Stimulated activated CD4-positive, alpha-beta T cell treated with anti-CD3 and anti-CD28 coated beads, Interleukin-2, amount 100 ng/mL, for 24 hours (primary cell): Measurements from ENCODE around the gene USF2.
"Not testable (repeated sequence)": the region's sequence is repeated elsewhere in the genome, so short reads cannot be mapped to it uniquely, and the experiment has no call there.

Source experiments
- DNase-seq, 2 donors: peaks; one replicate each; pipeline ENCODE4 v3.0.0-alpha.2; 2020

The USF2 gene

DNA sequence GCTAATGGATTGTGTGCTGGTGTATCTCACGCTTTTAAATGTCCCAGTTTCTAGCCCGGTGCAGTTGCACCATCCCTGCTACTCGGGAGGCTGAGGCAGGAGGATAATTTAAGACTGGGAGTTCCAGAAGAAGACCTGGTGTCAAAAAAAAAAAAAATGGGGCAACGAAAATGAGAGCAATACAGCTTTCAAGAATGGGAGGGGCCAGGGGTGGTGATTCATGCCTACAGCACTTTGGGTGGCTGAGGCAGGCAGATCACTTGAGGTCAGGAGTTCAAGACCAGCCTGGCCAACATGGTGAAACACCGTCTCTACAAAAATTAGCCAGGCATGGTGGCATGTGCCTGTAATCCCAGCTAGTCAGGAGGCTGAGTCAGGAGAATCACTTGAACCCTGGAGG is 17.3 kb downstream of the USF2 start:
- not testable (repeated sequence) for DNase-seq

- DNase-seq: no peak
These were observed 19.0 kb downstream of the USF2 start for GRCh38 chr19:35287713-35288112.

DNA sequence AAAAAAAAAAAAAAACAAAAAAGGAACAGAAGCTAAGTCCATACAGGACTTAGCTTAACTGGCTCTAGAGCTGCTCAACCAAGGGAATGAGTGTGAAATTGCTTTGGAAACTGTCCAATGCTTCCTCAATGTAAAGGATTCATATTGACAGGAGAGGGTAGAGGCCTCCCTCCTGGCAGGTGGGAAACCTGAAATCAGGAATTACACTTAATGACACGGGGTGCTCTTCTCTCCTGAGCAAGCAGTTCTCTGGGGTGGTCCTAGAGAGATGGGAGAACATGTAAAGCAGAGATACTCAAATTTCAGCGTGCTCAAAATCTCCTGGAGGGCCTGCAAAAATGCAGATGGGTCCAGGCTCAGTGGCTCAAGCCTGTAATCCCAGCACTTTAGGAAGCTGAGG is 19.6 kb downstream of the USF2 start:
- DNase-seq: no peak

DNA sequence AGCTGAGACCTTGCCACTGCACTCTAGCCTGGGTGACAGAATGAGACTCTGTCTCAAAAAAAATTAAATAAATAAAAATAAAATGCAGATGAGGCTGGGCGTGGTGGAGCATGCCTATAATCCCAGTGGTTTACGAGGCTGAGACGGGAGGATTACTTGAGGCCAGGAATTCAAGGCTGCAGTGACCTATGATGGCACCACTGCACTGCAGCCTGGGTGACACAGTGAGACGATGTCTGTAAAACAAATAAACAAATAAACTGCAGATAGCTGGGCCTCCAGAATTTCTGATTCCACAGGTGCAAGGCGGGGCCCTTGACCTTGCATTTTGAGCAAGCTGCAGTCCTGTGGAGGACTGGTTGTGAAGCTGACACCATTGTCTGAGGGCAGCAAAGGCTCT is 20.1 kb downstream of the USF2 start:
- no peak for DNase-seq

GRCh38 chr19:35290381-35291127 is 21.8 kb downstream of the USF2 start:
- DNase-seq: no peak

GRCh38 chr19:35291259-35291658 is 22.5 kb downstream of the USF2 start:
- DNase-seq: no peak

- no peak for DNase-seq
These were observed 23.2 kb downstream of the USF2 start, which contains the start of gene MAG for GRCh38 chr19:35291916-35292315. Gene MAG, plus strand, starts transcription at chr19:35292161. Its CDS starts 3,248 bp downstream, at chr19:35295409.

- no peak for DNase-seq
These were observed 23.9 kb downstream of the USF2 start for GRCh38 chr19:35292421-35293362.

DNA sequence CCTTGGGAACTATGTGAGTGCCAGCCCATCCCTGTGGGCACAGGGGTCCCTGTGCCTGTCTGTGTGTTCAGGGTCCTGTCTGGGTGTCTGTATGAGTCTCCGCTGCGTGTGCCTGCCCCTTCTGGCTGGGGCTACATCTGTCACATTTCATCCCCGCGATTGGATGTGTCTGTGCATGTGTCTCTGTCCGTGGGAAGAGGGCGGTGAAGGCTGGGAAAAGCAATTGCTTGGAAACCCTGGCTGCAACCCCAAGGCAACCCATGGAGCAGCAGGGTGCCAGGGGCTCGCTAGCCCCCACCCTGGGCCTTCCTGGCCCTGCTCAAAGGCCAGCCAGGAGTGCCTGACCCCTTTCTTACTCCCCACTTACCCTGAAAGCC is 24.6 kb downstream of the USF2 start:
- DNase-seq: no peak

GRCh38 chr19:35293808-35294207 is 25.0 kb downstream of the USF2 start:
- DNase-seq: no peak

DNA sequence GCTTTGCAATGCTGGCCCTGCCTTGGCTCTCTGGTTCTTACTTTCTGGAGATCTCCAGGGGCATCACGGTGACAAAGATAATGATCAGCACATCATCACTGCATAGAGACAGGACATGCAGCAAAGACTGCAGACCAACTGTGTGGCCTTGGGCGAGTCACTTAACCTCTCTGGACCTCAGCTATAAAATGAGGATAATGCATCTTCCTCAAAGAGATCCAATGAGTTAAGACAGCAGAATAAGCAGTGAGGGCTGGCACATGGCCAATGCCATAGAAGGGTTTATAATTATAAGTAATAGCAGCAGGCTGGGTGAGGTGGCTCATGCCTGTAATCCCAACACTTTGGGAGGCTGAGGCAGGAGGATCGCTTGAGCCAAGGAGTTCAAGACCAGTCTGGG is 25.6 kb downstream of the USF2 start:
- DNase-seq: no peak

- DNase-seq: no peak
These were observed 26.4 kb downstream of the USF2 start for GRCh38 chr19:35294859-35295791.

- DNase-seq: peak; percentile 30 to 39
These were observed 27.2 kb downstream of the USF2 start for GRCh38 chr19:35295792-35296462.

DNA sequence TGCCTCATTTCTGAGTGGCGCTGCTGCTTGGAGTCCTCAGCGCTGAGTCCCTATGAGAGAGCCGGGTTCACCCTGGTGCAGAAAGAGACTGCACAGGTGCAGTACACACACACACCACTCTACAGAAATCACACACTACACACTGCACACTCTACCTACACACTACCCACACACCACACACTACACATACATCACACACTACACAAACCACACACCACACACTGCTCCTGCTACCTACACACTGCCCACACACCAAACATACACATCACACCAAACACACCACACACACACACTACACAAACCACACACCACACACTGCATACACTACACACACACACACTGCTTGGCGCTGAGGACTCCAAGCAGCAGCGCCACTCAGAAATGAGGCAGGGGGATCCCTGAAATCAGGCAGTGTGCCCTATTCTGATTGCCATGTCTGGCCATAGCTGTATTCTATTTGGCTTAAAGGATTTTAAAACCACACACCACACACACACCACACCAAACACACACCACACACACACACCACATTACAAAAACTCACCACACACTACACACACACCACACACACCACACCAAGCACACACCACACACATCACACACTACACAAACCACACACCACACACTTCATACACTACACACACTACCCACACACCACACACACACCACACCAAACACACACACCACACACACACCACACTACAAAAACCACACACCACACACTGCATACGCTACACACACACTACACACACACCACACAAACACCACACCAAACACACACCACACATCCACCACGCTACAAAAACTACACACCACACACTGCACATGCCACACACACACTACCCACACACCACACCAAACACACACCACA is 28.1 kb downstream of the USF2 start:
- DNase-seq: no peak

DNA sequence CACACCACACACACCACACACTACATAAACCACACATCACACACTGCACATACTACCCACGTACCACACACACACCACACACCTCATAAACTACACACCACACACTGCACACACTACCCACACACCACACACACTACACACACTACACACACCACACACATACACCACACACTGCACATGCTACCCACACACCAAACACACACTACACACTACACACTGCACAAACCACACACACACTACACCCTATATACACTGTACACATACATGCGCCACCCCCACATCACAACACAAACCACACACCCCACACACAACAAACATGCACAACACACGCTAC is 28.7 kb downstream of the USF2 start:
- DNase-seq: no peak

DNA sequence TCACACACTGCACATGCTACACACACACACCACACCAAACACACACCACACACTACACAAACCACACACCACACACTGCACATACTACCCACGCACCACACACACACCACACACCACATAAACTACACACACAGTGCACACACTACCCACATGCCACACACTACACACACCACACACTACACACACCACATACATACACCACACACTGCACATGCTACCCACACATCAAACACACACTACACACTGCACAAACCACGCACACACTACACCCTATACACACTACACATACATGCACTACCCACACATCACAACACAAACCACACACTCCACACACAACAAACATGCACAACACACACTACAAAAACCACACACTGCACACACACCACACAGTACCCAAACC is 29.2 kb downstream of the USF2 start:
- DNase-seq: no peak

GRCh38 chr19:35298561-35298972 is 29.8 kb downstream of the USF2 start:
- DNase-seq: no peak

DNA sequence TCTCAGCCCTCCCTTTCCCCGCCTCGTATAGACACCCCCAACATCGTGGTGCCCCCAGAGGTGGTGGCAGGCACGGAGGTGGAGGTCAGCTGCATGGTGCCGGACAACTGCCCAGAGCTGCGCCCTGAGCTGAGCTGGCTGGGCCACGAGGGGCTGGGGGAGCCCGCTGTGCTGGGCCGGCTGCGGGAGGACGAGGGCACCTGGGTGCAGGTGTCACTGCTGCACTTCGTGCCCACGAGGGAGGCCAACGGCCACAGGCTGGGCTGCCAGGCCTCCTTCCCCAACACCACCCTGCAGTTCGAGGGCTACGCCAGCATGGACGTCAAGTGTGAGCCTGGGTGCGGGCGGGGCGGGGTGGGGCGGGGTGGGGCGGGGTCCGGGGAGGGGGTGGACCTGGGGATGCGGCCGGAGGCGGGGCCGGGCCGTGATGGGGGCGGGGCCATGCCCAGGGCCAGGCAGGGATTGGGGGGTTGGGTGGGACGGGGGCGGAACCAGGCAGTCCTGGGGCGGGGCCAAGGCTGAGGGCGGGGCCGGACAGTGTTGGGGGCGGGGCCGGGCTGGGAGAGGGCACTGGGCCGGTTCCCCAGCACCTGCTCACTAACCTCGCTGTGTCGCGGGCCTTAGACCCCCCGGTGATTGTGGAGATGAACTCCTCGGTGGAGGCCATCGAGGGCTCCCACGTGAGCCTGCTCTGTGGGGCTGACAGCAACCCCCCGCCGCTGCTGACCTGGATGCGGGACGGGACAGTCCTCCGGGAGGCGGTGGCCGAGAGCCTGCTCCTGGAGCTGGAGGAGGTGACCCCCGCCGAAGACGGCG is 31.0 kb downstream of the USF2 start:
- peak in 1 of 2 donors; percentile 21 for DNase-seq

GRCh38 chr19:35300339-35300649 is 31.5 kb downstream of the USF2 start:
- DNase-seq: no peak

- no peak for DNase-seq
These were observed 33.2 kb downstream of the USF2 start for GRCh38 chr19:35301961-35302360.

DNA sequence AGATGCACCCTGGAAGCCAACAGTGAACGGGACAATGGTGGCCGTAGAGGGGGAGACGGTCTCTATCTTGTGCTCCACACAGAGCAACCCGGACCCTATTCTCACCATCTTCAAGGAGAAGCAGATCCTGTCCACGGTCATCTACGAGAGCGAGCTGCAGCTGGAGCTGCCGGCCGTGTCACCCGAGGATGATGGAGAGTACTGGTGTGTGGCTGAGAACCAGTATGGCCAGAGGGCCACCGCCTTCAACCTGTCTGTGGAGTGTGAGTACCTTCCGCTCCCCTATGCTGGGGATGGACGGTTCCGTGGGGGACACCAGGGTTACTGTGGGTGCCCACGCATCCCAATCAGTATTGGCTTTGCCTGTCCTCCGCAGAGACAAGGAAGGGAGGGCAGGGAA is 33.7 kb downstream of the USF2 start:
- DNase-seq: no peak
